HEK293 (cell line): Measurements from ENCODE around the gene IRS1.

Source experiments
- CTCF ChIP-seq: fragments of 450-650 bp; formaldehyde crosslinking; IDR thresholded peaks from 2 replicates; pipeline ENCODE4 v1.5.1; 2016; ENCODE audit warnings: missing biosample characterization, missing genetic modification characterization
- HOXA7 ChIP-seq: sonication (generic); formaldehyde crosslinking; IDR thresholded peaks from 2 replicates; pipeline ENCODE4 v1.8.1; 2022; ENCODE audit warnings: missing genetic modification reagents, borderline replicate concordance
- PRDM10 ChIP-seq: fragments of 450-650 bp; formaldehyde crosslinking; IDR thresholded peaks from 2 replicates; pipeline ENCODE4 v1.5.1; 2016; ENCODE audit warnings: missing biosample characterization, missing genetic modification characterization
- ZNF138 ChIP-seq: fragments of 450-650 bp; formaldehyde crosslinking; IDR thresholded peaks from 2 replicates; pipeline ENCODE4 v1.5.1; 2016; ENCODE audit warnings: missing biosample characterization, missing genetic modification characterization, borderline replicate concordance
- ZNF223 ChIP-seq: fragments of 450-650 bp; formaldehyde crosslinking; IDR thresholded peaks from 2 replicates; pipeline ENCODE4 v1.5.1; 2016; ENCODE audit warnings: missing biosample characterization, missing genetic modification characterization
- ZNF48 ChIP-seq: fragments of 450-650 bp; formaldehyde crosslinking; IDR thresholded peaks from 2 replicates; pipeline ENCODE4 v1.5.1; 2016; ENCODE audit warnings: missing biosample characterization, missing genetic modification characterization
- ZNF580 ChIP-seq: fragments of 450-650 bp; formaldehyde crosslinking; IDR thresholded peaks from 2 replicates; pipeline ENCODE4 v1.5.1; 2016; ENCODE audit warnings: missing biosample characterization, missing genetic modification characterization

GRCh38 chr2:226791487-226792081 is 8.0 kb downstream of the IRS1 start:
- TF ChIP-seq CTCF = 0 out of 2 replicates have a peak, but pooled peaks have one; percentile 6
- no peak for TF ChIP-seq ZNF223 (tag by site-specific recombination)
- TF ChIP-seq HOXA7 (CRISPR knock-in tag) = no peak
- peak; percentile 65 for TF ChIP-seq PRDM10 (tag by site-specific recombination)
- TF ChIP-seq ZNF580 = no peak
- TF ChIP-seq ZNF138 (tag by site-specific recombination) = no peak
- TF ChIP-seq ZNF48 = no peak
